ENCODE measurements around the gene MAP2K4.

Gene MAP2K4

GRCh38 chr17:12037970-12038369, 17.3 kb downstream of the MAP2K4 start:
- H3K4me1 ChIP-seq (ENCODE audit: control insufficient read depth, insufficient read depth, low read length, poor library complexity, severe bottlenecking): no peaks in the 10 kb centered on the region
- H3K27ac ChIP-seq (ENCODE audit: low read depth, low read length, severe bottlenecking): no peak overlapping the region
- 80 to 89% methylated on average over 2 of the region's 2 CpGs for WGBS, 2 experiments (ENCODE audit: insufficient coverage in 2 of 2)
- H3K36me3 ChIP-seq (ENCODE audit: control insufficient read depth, insufficient read depth, low read length): peaks cover 10% of the 10 kb centered on the region
- H3K9me3 ChIP-seq (ENCODE audit: control insufficient read depth, low read length): no peaks in the 10 kb centered on the region
- no peak overlapping the region for H3K4me3 ChIP-seq (ENCODE audit: extremely low read depth, insufficient read depth, low read length, poor library complexity, severe bottlenecking)

DNA sequence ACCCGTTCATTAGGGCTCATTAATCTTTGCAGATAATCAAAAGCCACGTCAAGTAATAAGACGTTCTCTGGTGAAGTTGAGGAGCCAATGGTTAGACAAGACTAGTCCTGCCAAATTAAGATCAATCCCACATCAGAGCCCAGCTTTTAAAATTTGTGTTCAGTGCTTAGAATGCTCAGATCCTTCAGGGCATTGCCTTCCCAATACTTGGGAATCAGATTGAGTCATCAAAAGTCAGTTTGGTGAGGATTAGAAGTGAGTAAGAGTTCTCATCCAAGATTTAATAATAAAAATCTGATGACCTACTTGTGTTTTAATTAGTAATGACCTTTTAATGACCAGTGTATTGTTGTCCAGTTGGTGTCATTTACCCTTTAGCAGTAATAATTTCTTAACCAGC, 19.8 kb downstream of the MAP2K4 start:
- H3K4me1 ChIP-seq (ENCODE audit: control insufficient read depth, insufficient read depth, low read length, poor library complexity, severe bottlenecking): no peaks in the 10 kb centered on the region
- no peak overlapping the region for H3K27ac ChIP-seq (ENCODE audit: low read depth, low read length, severe bottlenecking)
- WGBS, 2 experiments (ENCODE audit: insufficient coverage in 2 of 2): 92 to 95% methylated on average over 2 to 3 of the region's 3 CpGs
- H3K4me3 ChIP-seq (ENCODE audit: extremely low read depth, insufficient read depth, low read length, poor library complexity, severe bottlenecking): no peak overlapping the region
- H3K36me3 ChIP-seq (ENCODE audit: control insufficient read depth, insufficient read depth, low read length): no peaks in the 10 kb centered on the region
- no peaks in the 10 kb centered on the region for H3K9me3 ChIP-seq (ENCODE audit: control insufficient read depth, low read length)

GRCh38 chr17:12041312-12041711, 20.6 kb downstream of the MAP2K4 start:
- no peaks in the 10 kb centered on the region for H3K36me3 ChIP-seq (ENCODE audit: control insufficient read depth, insufficient read depth, low read length)
- no peak overlapping the region for H3K27ac ChIP-seq (ENCODE audit: low read depth, low read length, severe bottlenecking)
- H3K9me3 ChIP-seq (ENCODE audit: control insufficient read depth, low read length): no peaks in the 10 kb centered on the region
- peaks cover 2% of the 10 kb centered on the region for H3K4me1 ChIP-seq (ENCODE audit: control insufficient read depth, insufficient read depth, low read length, poor library complexity, severe bottlenecking)
- WGBS, 2 experiments (ENCODE audit: insufficient coverage in 2 of 2): 93% methylated on average over 3 of the region's 3 CpGs; no CpG with 5 or more reads in 1 of the 2 experiments
- no peak overlapping the region for H3K4me3 ChIP-seq (ENCODE audit: extremely low read depth, insufficient read depth, low read length, poor library complexity, severe bottlenecking)

DNA sequence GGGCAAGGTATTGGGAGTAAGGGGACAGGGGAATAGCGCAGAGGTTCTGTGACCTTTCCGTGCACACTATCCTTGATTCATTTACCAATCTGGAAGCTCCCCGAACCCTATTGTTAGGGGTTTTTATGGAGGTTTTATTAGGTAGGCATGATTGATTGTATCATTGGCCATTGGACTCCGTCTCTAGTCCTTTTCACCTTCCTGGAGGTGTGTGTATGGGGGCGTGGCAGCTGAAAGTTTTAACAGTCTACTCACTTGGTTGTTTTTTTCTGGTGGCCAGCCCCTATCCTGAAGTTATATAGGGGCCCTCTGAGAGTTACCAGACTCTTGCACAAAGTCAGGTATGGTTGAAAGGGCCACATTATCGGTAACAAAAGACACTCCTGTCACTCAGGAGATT, 23.0 kb downstream of the MAP2K4 start:
- 83 to 100% methylated on average over 1 to 2 of the region's 6 CpGs for WGBS, 2 experiments (ENCODE audit: insufficient coverage in 2 of 2)

DNA sequence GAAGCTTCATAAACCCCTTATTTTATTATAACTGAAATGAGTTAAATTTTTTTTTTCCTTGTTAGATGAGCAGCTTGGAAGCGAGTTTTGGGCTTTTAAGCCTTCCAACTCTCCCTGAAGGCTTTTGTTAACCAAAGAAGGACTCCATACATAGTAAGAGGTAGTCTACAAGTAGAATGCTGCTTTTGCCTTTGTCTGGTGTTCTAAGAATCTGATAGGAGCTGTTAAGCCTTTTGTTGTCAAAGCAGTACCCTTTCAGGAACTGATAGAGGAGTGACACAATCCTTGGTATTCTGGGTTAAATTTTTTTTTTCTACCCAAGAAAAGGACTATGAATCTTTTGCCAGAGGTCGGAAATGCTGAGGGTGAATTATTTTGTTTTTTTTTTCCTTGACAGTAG, 26.1 kb downstream of the MAP2K4 start:
- WGBS, 2 experiments (ENCODE audit: insufficient coverage in 2 of 2): no CpG with 5 or more reads among the region's 2 CpGs
- H3K27ac ChIP-seq (ENCODE audit: low read depth, low read length, severe bottlenecking): no peak overlapping the region

More for the DNA sequence above, 23.0 kb downstream of the MAP2K4 start:
- no peak overlapping the region for H3K4me3 ChIP-seq (ENCODE audit: extremely low read depth, insufficient read depth, low read length, poor library complexity, severe bottlenecking)
- H3K9me3 ChIP-seq (ENCODE audit: control insufficient read depth, low read length): no peaks in the 10 kb centered on the region
- no peak overlapping the region for H3K27ac ChIP-seq (ENCODE audit: low read depth, low read length, severe bottlenecking)
- no peaks in the 10 kb centered on the region for H3K36me3 ChIP-seq (ENCODE audit: control insufficient read depth, insufficient read depth, low read length)
- peaks cover 9% of the 10 kb centered on the region for H3K4me1 ChIP-seq (ENCODE audit: control insufficient read depth, insufficient read depth, low read length, poor library complexity, severe bottlenecking)

GRCh38 chr17:12047681-12048376, 27.2 kb downstream of the MAP2K4 start:
- Histone ChIP-seq H3K36me3 (ENCODE audit: control insufficient read depth, insufficient read depth, low read length) (no peaks in the 10 kb centered on the region), H3K9me3 (ENCODE audit: control insufficient read depth, low read length) (no peaks in the 10 kb centered on the region), H3K27ac (ENCODE audit: low read depth, low read length, severe bottlenecking) (no peak overlapping the region), H3K4me3 (ENCODE audit: extremely low read depth, insufficient read depth, low read length, poor library complexity, severe bottlenecking) (no peak overlapping the region), H3K4me1 (ENCODE audit: control insufficient read depth, insufficient read depth, low read length, poor library complexity, severe bottlenecking) (peaks cover 9% of the 10 kb centered on the region)
- WGBS, 2 experiments (ENCODE audit: insufficient coverage in 2 of 2): 73 to 93% methylated on average over 2 of the region's 3 CpGs

More for the DNA sequence above, 26.1 kb downstream of the MAP2K4 start:
- no peak overlapping the region for H3K4me3 ChIP-seq (ENCODE audit: extremely low read depth, insufficient read depth, low read length, poor library complexity, severe bottlenecking)
- H3K9me3 ChIP-seq (ENCODE audit: control insufficient read depth, low read length): no peaks in the 10 kb centered on the region
- H3K36me3 ChIP-seq (ENCODE audit: control insufficient read depth, insufficient read depth, low read length): no peaks in the 10 kb centered on the region
- peaks cover 9% of the 10 kb centered on the region for H3K4me1 ChIP-seq (ENCODE audit: control insufficient read depth, insufficient read depth, low read length, poor library complexity, severe bottlenecking)

- no peaks in the 10 kb centered on the region for H3K9me3 ChIP-seq (ENCODE audit: control insufficient read depth, low read length)
- 96 to 100% methylated on average over 2 to 5 of the region's 7 CpGs for WGBS, 2 experiments (ENCODE audit: insufficient coverage in 2 of 2)
- no peak overlapping the region for H3K4me3 ChIP-seq (ENCODE audit: extremely low read depth, insufficient read depth, low read length, poor library complexity, severe bottlenecking)
- no peak overlapping the region for H3K27ac ChIP-seq (ENCODE audit: low read depth, low read length, severe bottlenecking)
- H3K4me1 ChIP-seq (ENCODE audit: control insufficient read depth, insufficient read depth, low read length, poor library complexity, severe bottlenecking): peaks cover 9% of the 10 kb centered on the region
- H3K36me3 ChIP-seq (ENCODE audit: control insufficient read depth, insufficient read depth, low read length): no peaks in the 10 kb centered on the region
Measured at GRCh38 chr17:12048843-12049473, 28.3 kb downstream of the MAP2K4 start.

DNA sequence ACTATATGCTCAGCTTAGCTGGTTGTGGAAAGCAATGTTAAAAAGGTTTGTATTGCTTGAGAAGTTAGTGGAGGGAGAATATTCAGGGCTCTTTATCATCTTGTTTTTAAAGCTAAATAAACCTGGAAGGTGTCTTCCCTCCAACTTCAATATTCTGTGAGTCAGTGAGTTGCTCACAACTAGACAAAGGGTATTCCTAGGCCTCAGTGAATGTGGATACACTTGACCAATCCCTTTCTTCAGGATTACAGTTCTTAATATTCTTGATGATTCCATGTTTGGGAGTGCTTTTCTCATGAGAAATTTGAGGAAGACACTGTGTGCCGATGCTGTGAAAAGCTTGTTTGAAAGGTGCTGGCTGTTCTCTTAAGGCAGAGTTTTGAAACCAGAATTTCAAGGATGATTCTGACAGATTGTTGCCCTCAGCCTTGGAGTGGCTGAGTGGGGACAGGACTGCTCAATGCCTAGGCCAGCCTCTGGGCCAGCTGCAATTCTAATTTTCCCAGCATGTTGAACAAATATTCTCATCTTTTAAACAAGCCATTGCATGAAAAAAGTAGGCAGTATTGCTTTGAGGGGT, 30.1 kb downstream of the MAP2K4 start:
- no peak overlapping the region for H3K27ac ChIP-seq (ENCODE audit: low read depth, low read length, severe bottlenecking)
- WGBS, 2 experiments (ENCODE audit: insufficient coverage in 2 of 2): 100% methylated on average over 1 of the region's 1 CpG
- H3K9me3 ChIP-seq (ENCODE audit: control insufficient read depth, low read length): no peaks in the 10 kb centered on the region
- H3K36me3 ChIP-seq (ENCODE audit: control insufficient read depth, insufficient read depth, low read length): no peaks in the 10 kb centered on the region
- H3K4me3 ChIP-seq (ENCODE audit: extremely low read depth, insufficient read depth, low read length, poor library complexity, severe bottlenecking): no peak overlapping the region
- H3K4me1 ChIP-seq (ENCODE audit: control insufficient read depth, insufficient read depth, low read length, poor library complexity, severe bottlenecking): peaks cover 9% of the 10 kb centered on the region

DNA sequence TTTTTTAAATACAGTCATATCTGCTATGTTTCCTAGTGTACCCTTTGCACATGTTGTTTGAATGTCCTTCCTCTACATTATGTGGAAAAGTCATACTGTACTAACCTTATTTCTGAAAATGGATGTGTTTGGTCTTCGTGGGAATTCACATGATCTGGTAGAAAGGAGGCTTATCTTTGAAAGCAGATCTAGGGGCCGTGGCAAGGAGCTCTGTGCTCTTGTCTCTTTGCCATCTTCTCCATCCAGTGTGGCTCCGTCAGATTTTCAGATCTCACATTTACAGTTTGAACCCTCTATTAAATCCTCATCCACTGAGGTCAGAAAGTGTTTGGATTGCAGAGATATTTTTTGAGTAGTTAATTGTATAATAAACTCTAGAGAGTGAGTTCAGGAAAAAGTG, 32.9 kb downstream of the MAP2K4 start:
- H3K9me3 ChIP-seq (ENCODE audit: control insufficient read depth, low read length): no peaks in the 10 kb centered on the region
- H3K4me3 ChIP-seq (ENCODE audit: extremely low read depth, insufficient read depth, low read length, poor library complexity, severe bottlenecking): no peak overlapping the region
- WGBS, 2 experiments (ENCODE audit: insufficient coverage in 2 of 2): no CpG with 5 or more reads among the region's 3 CpGs
- H3K36me3 ChIP-seq (ENCODE audit: control insufficient read depth, insufficient read depth, low read length): no peaks in the 10 kb centered on the region
- no peak overlapping the region for H3K27ac ChIP-seq (ENCODE audit: low read depth, low read length, severe bottlenecking)
- H3K4me1 ChIP-seq (ENCODE audit: control insufficient read depth, insufficient read depth, low read length, poor library complexity, severe bottlenecking): no peaks in the 10 kb centered on the region

- no peaks in the 10 kb centered on the region for H3K36me3 ChIP-seq (ENCODE audit: control insufficient read depth, insufficient read depth, low read length)
- H3K9me3 ChIP-seq (ENCODE audit: control insufficient read depth, low read length): no peaks in the 10 kb centered on the region
- H3K27ac ChIP-seq (ENCODE audit: low read depth, low read length, severe bottlenecking): no peak overlapping the region
- H3K4me1 ChIP-seq (ENCODE audit: control insufficient read depth, insufficient read depth, low read length, poor library complexity, severe bottlenecking): no peaks in the 10 kb centered on the region
- H3K4me3 ChIP-seq (ENCODE audit: extremely low read depth, insufficient read depth, low read length, poor library complexity, severe bottlenecking): no peak overlapping the region
Measured at GRCh38 chr17:12055889-12056288, 35.2 kb downstream of the MAP2K4 start.

DNA sequence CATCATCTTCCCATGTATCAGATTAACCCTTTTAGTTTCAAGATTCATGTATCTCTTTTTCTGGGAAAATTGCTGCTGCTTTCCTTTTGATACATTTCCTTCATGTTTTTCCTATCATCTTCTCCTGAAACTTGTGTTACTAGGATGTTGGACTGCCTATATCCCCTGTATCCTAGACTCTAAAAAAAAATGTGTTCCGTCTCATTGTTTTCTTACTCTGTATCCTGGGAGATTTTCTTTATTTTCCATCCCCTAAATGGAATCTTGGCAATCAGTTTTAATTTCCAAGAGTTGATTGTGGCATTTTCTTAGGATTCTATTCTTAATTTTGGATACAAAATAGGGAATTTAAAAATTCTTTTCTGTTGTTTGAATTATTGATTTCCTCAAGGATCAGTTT, 36.8 kb downstream of the MAP2K4 start:
- Histone ChIP-seq H3K27ac (ENCODE audit: low read depth, low read length, severe bottlenecking) (no peak overlapping the region), H3K4me3 (ENCODE audit: extremely low read depth, insufficient read depth, low read length, poor library complexity, severe bottlenecking) (no peak overlapping the region), H3K9me3 (ENCODE audit: control insufficient read depth, low read length) (no peaks in the 10 kb centered on the region), H3K36me3 (ENCODE audit: control insufficient read depth, insufficient read depth, low read length) (peaks cover 3% of the 10 kb centered on the region), H3K4me1 (ENCODE audit: control insufficient read depth, insufficient read depth, low read length, poor library complexity, severe bottlenecking) (no peaks in the 10 kb centered on the region)
- WGBS, 2 experiments (ENCODE audit: insufficient coverage in 2 of 2): no CpG with 5 or more reads among the region's 1 CpG
